Activated T-cell treated with anti-CD3 and anti-CD28 coated beads, Interleukin-2, amount 50 U/mL, for 72 hours (primary cell): Measurements from ENCODE around the gene STARD4. TPM values are rescaled to one million over a fixed set of nuclear protein-coding genes. Genes with fewer than 3 reads are reported as not detected.
A peak's percentile ranks its signal among the peaks of the same experiment; 100 is the strongest.

Experiments
- ATAC-seq, 2 donors: fragments of 150-1000 bp; cut with Tn5 transposase; replicated peaks in 1 of 2; 2 replicates each; pipeline ENCODE4 v1.10.0; 2021; ENCODE audit warnings: moderate library complexity in 2 of 2, mild to moderate bottlenecking in 1 of 2
- DNase-seq, 2 donors: peaks; one replicate each; pipeline ENCODE4 v3.0.0; 2021 to 2022; ENCODE audit warnings: mixed read lengths in 1 of 2
- H3K27ac Mint-ChIP-seq: one replicate; pipeline ENCODE4 v1.8.0; 2022; ENCODE audit warnings: mild to moderate bottlenecking, moderate library complexity, mixed read lengths
- H3K27me3 Mint-ChIP-seq: one replicate; pipeline ENCODE4 v1.8.0; 2022; ENCODE audit warnings: low read depth, mixed read lengths
- H3K36me3 Mint-ChIP-seq, 2 donors: one replicate each; pipeline ENCODE4 v1.8.0; 2022; ENCODE audit warnings: mixed read lengths in 2 of 2, mild to moderate bottlenecking in 1 of 2; ENCODE audit not compliant: insufficient read depth in 2 of 2
- H3K4me1 Mint-ChIP-seq: one replicate; pipeline ENCODE4 v1.8.0; 2022; ENCODE audit warnings: low read depth, mixed read lengths
- H3K4me3 Mint-ChIP-seq, 2 donors: one replicate each; pipeline ENCODE4 v1.8.0; 2022; ENCODE audit warnings: mild to moderate bottlenecking in 2 of 2, mixed read lengths in 2 of 2, moderate library complexity in 2 of 2
- H3K9me3 Mint-ChIP-seq, 2 donors: one replicate each; pipeline ENCODE4 v1.8.0; 2022; ENCODE audit warnings: mixed read lengths in 2 of 2
- total RNA-seq, 2 donors: library from RNA; stranded (reverse); gene quantifications; one replicate each; pipeline ENCODE4 v1.2.3, GENCODE V29; 2022

STARD4 gene
- total RNA-seq, 2 donors from 2014 or later, result 28.9 to 47.4 TPM

GRCh38 chr5:111513131-111513520 lies 791 bp upstream of the STARD4 start:
- no peaks in the 10 kb centered on the region for H3K27me3 Mint-ChIP-seq
- peaks cover 50% of the 10 kb centered on the region for H3K4me1 Mint-ChIP-seq
- no peak for ATAC-seq
- peak overlapping the region; percentile 98 for H3K4me3 Mint-ChIP-seq
- no peak for DNase-seq
- H3K9me3 Mint-ChIP-seq, result no peaks in the 10 kb centered on the region
- H3K36me3 Mint-ChIP-seq, result peaks cover 3 to 4% of the 10 kb centered on the region in 2 donors
- peak overlapping the region; percentile 96 for H3K27ac Mint-ChIP-seq

GRCh38 chr5:111511831-111512374 lies 432 bp downstream of the STARD4 start:
- H3K27ac Mint-ChIP-seq, result peak overlapping the region; percentile 96
- H3K36me3 Mint-ChIP-seq, result peaks cover 3 to 4% of the 10 kb centered on the region in 2 donors
- H3K4me3 Mint-ChIP-seq, result peak overlapping the region; percentile 98
- peaks cover 53% of the 10 kb centered on the region for H3K4me1 Mint-ChIP-seq
- no peaks in the 10 kb centered on the region for H3K9me3 Mint-ChIP-seq
- DNase-seq, result no peak
- no peaks in the 10 kb centered on the region for H3K27me3 Mint-ChIP-seq
- peak; percentile 7 to 34 for ATAC-seq

- no peak for ATAC-seq
- Mint-ChIP-seq H3K4me3 (peak overlapping the region; percentile 98), H3K9me3 (no peaks in the 10 kb centered on the region), H3K4me1 (peaks cover 53% of the 10 kb centered on the region), H3K27ac (peak overlapping the region; percentile 96), H3K36me3 (peaks cover 3 to 4% of the 10 kb centered on the region in 2 donors), H3K27me3 (no peaks in the 10 kb centered on the region)
- DNase-seq, result no peak
These were observed 1.0 kb downstream of the STARD4 start for GRCh38 chr5:111511174-111511830.

- H3K4me3 Mint-ChIP-seq, result peak overlapping the region in 1 of 2 donors; percentile 75
- ATAC-seq (no peak), DNase-seq (no peak)
- no peaks in the 10 kb centered on the region for H3K27me3 Mint-ChIP-seq
- no peak overlapping the region for H3K27ac Mint-ChIP-seq
- H3K9me3 Mint-ChIP-seq, result no peaks in the 10 kb centered on the region
- peaks cover 48% of the 10 kb centered on the region for H3K4me1 Mint-ChIP-seq
- peaks cover 3 to 7% of the 10 kb centered on the region in 2 donors for H3K36me3 Mint-ChIP-seq
These were observed 3.2 kb downstream of the STARD4 start for GRCh38 chr5:111509119-111509518.

GRCh38 chr5:111507276-111507675 lies 5.1 kb downstream of the STARD4 start:
- Mint-ChIP-seq H3K36me3 (peaks cover 3 to 6% of the 10 kb centered on the region in 2 donors), H3K27me3 (no peaks in the 10 kb centered on the region), H3K9me3 (no peaks in the 10 kb centered on the region), H3K4me1 (peaks cover 35% of the 10 kb centered on the region), H3K27ac (peak overlapping the region; percentile 39), H3K4me3 (peak overlapping the region in 1 of 2 donors; percentile 45)
- DNase-seq (no peak), ATAC-seq (no peak)

- Mint-ChIP-seq H3K27ac (peak overlapping the region; percentile 20), H3K36me3 (peaks cover 0 to 6% of the 10 kb centered on the region in 2 donors), H3K27me3 (no peaks in the 10 kb centered on the region), H3K4me3 (no peak overlapping the region), H3K4me1 (peaks cover 22% of the 10 kb centered on the region), H3K9me3 (no peaks in the 10 kb centered on the region)
- ATAC-seq (no peak), DNase-seq (no peak)
These were observed 7.2 kb downstream of the STARD4 start for GRCh38 chr5:111505096-111505495.

- DNase-seq (no peak), ATAC-seq (no peak)
- H3K4me1 Mint-ChIP-seq, result peaks cover 12% of the 10 kb centered on the region
- H3K27me3 Mint-ChIP-seq, result no peaks in the 10 kb centered on the region
- H3K36me3 Mint-ChIP-seq, result peaks cover 4 to 12% of the 10 kb centered on the region in 2 donors
- H3K27ac Mint-ChIP-seq, result no peak overlapping the region
- no peak overlapping the region for H3K4me3 Mint-ChIP-seq
- H3K9me3 Mint-ChIP-seq, result no peaks in the 10 kb centered on the region
These were observed 9.4 kb downstream of the STARD4 start for GRCh38 chr5:111502956-111503355.

- Mint-ChIP-seq H3K36me3 (peaks cover 6 to 16% of the 10 kb centered on the region in 2 donors), H3K27ac (peak overlapping the region; percentile 86), H3K4me3 (no peak overlapping the region), H3K9me3 (no peaks in the 10 kb centered on the region), H3K4me1 (peaks cover 17% of the 10 kb centered on the region), H3K27me3 (no peaks in the 10 kb centered on the region)
- ATAC-seq, result no peak
- no peak for DNase-seq
These were observed 14.0 kb downstream of the STARD4 start for GRCh38 chr5:111498346-111498745.

- ATAC-seq, result no peak
- no peaks in the 10 kb centered on the region for H3K27me3 Mint-ChIP-seq
- no peak for DNase-seq
- peaks cover 6 to 13% of the 10 kb centered on the region in 2 donors for H3K36me3 Mint-ChIP-seq
- peak overlapping the region; percentile 91 for H3K27ac Mint-ChIP-seq
- H3K4me1 Mint-ChIP-seq, result peaks cover 17% of the 10 kb centered on the region
- H3K9me3 Mint-ChIP-seq, result no peaks in the 10 kb centered on the region
- H3K4me3 Mint-ChIP-seq, result no peak overlapping the region
These were observed 17.2 kb downstream of the STARD4 start for GRCh38 chr5:111495159-111495558.

- Mint-ChIP-seq H3K9me3 (no peaks in the 10 kb centered on the region), H3K27me3 (no peaks in the 10 kb centered on the region), H3K27ac (peak overlapping the region; percentile 91), H3K4me3 (no peak overlapping the region), H3K36me3 (peaks cover 6 to 13% of the 10 kb centered on the region in 2 donors), H3K4me1 (peaks cover 17% of the 10 kb centered on the region)
- no peak for ATAC-seq
- DNase-seq, result no peak
These were observed 17.9 kb downstream of the STARD4 start for GRCh38 chr5:111494355-111494999.

- Mint-ChIP-seq H3K4me1 (peaks cover 8% of the 10 kb centered on the region), H3K36me3 (peaks cover 2 to 7% of the 10 kb centered on the region in 2 donors), H3K27me3 (no peaks in the 10 kb centered on the region), H3K9me3 (no peaks in the 10 kb centered on the region), H3K27ac (peak overlapping the region; percentile 6), H3K4me3 (no peak overlapping the region)
- DNase-seq (no peak), ATAC-seq (no peak)
These were observed 19.3 kb downstream of the STARD4 start for GRCh38 chr5:111493031-111493430.

- Mint-ChIP-seq H3K27ac (no peak overlapping the region), H3K36me3 (peaks cover 3 to 13% of the 10 kb centered on the region in 2 donors), H3K9me3 (no peaks in the 10 kb centered on the region), H3K27me3 (no peaks in the 10 kb centered on the region), H3K4me3 (no peak overlapping the region), H3K4me1 (peaks cover 11% of the 10 kb centered on the region)
- no peak for ATAC-seq
- no peak for DNase-seq
These were observed 24.0 kb downstream of the STARD4 start for GRCh38 chr5:111488353-111488752.

GRCh38 chr5:111486926-111487325 lies 25.4 kb downstream of the STARD4 start:
- Mint-ChIP-seq H3K27ac (no peak overlapping the region), H3K4me3 (no peak overlapping the region), H3K27me3 (no peaks in the 10 kb centered on the region), H3K4me1 (peaks cover 11% of the 10 kb centered on the region), H3K9me3 (no peaks in the 10 kb centered on the region), H3K36me3 (peaks cover 3 to 16% of the 10 kb centered on the region in 2 donors)
- no peak for ATAC-seq
- DNase-seq, result no peak
